HepG2 (cell line): Measurements from ENCODE around the gene LHPP. TPM values are rescaled to one million over a fixed set of nuclear protein-coding genes. Genes with fewer than 3 reads are reported as not detected.

Experiments
- ATAC-seq: fragments of 200-7000 bp; cut with Tn5 transposase; 3 replicates; pipeline ENCODE4 v1.9.1; 2020; ENCODE audit warnings: mild to moderate bottlenecking, moderate library complexity
- BruUV-seq: library from RNA; stranded (reverse); fragments of 400-500 nt; replicated peaks from 2 replicates; lab custom pipeline; 2021; lab: Mats Ljungman, UMichigan
- CTCF ChIA-PET: fragments of 300-600 bp; formaldehyde crosslinking; extraction: SDS; loops from one replicate; lab custom pipeline; 2021; ENCODE audit warnings: low total read pairs, inconsistent platforms, low intra/inter-chr PET ratio; lab: Yijun Ruan, JAX
- POLR2A ChIA-PET: fragments of 350-600 bp; sonication (Branson Sonifier 250); formaldehyde crosslinking; loops from one replicate; lab custom pipeline; 2020; ENCODE audit warnings: antibody characterized with exemption, inconsistent platforms; lab: Yijun Ruan, JAX
- DNase-seq: peaks from one replicate; pipeline ENCODE4 v3.0.0-alpha.2; 2015; ENCODE audit warnings: low spot score
- FAIRE-seq: peaks from 3 replicates; lab custom pipeline; 2011; peaks lifted over from hg19 to GRCh38; lab: Jason Lieb, UNC
- H2AFZ ChIP-seq: one replicate; pipeline ENCODE4 v1.6.1; 2011; ENCODE audit warnings: low read length, inconsistent platforms
- H3K27ac ChIP-seq: fragments of 300-600 bp; 3 replicates; pipeline ENCODE4 v1.8.0; 2011; ENCODE audit warnings: mixed run types, mild to moderate bottlenecking, mixed read lengths, low read length, inconsistent platforms; ENCODE audit not compliant: insufficient read depth; ENCODE audit errors: extremely low read length
- H3K27me3 ChIP-seq, 2 experiments: fragments of 200-600 bp in 1 of 2; 2 replicates in 1 of 2; 3 replicates in 1 of 2; pipeline versions ENCODE4 v1.6.0 to v1.8.0; 2011; ENCODE audit warnings: low read length in 2 of 2, mild to moderate bottlenecking in 2 of 2, moderate library complexity in 2 of 2, inconsistent platforms in 1 of 2; ENCODE audit not compliant: insufficient read depth in 2 of 2, control insufficient read depth in 1 of 2
- H3K36me3 ChIP-seq, 2 experiments: fragments of 200-600 bp in 1 of 2; replicated peaks in 1 of 2; 2 replicates in 1 of 2; 3 replicates in 1 of 2; pipeline versions ENCODE4 v1.5.1 to v1.8.0; 2011; ENCODE audit warnings: low read length in 2 of 2, inconsistent platforms in 1 of 2; ENCODE audit not compliant: insufficient read depth in 2 of 2, control insufficient read depth in 1 of 2
- H3K4me1 ChIP-seq: 2 replicates; pipeline ENCODE4 v1.5.1; 2012; ENCODE audit warnings: low read length, inconsistent platforms; ENCODE audit not compliant: insufficient read depth
- H3K4me2 ChIP-seq: 2 replicates; pipeline ENCODE4 v1.6.0; 2011; ENCODE audit warnings: low read depth, low read length, inconsistent platforms
- H3K4me3 ChIP-seq, 3 experiments: fragments of 200-600 bp in 1 of 3; sonication (generic), shearing (Covaris generic) in 1 of 3; replicated peaks in 1 of 3; 2 replicates each; pipeline ENCODE4 v1.5.1; 2011 to 2016; ENCODE audit warnings: low read length in 3 of 3, inconsistent platforms in 2 of 3, low read depth in 2 of 3, mild to moderate bottlenecking in 2 of 3, control low read depth in 1 of 3, mixed read lengths in 1 of 3; ENCODE audit not compliant: insufficient read depth in 1 of 3
- H3K79me2 ChIP-seq: one replicate; pipeline ENCODE4 v1.6.1; 2011; ENCODE audit warnings: low read length, inconsistent platforms; ENCODE audit not compliant: insufficient read depth
- H3K9ac ChIP-seq: 2 replicates; pipeline ENCODE4 v1.6.0; 2011; ENCODE audit warnings: mild to moderate bottlenecking, low read depth, low read length, inconsistent platforms; ENCODE audit not compliant: insufficient read depth
- H3K9me3 ChIP-seq: 2 replicates; pipeline ENCODE4 v1.5.1; 2012; ENCODE audit warnings: mild to moderate bottlenecking, low read length
- H4K20me1 ChIP-seq: 2 replicates; pipeline ENCODE4 v1.6.0; 2011; ENCODE audit warnings: inconsistent platforms, mild to moderate bottlenecking, low read length, moderate library complexity; ENCODE audit not compliant: insufficient read depth
- ATF2 ChIP-seq: sonication (generic); formaldehyde crosslinking; IDR thresholded peaks from 2 replicates; pipeline ENCODE4 v1.4.0; 2020; ENCODE audit warnings: missing genetic modification reagents
- GMEB2 ChIP-seq: IDR thresholded peaks from 2 replicates; pipeline ENCODE4 v1.6.1; 2016; ENCODE audit warnings: missing biosample characterization, missing genetic modification reagents, low read depth
- HOXD1 ChIP-seq: sonication (generic); formaldehyde crosslinking; IDR thresholded peaks from 2 replicates; pipeline ENCODE4 v1.5.0; 2020; ENCODE audit warnings: missing genetic modification reagents
- KLF11 ChIP-seq: IDR thresholded peaks from 2 replicates; pipeline ENCODE4 v1.6.1; 2016; ENCODE audit warnings: missing compliant biosample characterization
- ONECUT2 ChIP-seq: sonication (generic); formaldehyde crosslinking; IDR thresholded peaks from 2 replicates; pipeline ENCODE4 v1.4.0; 2020; ENCODE audit warnings: missing genetic modification reagents
- PLRG1 ChIP-seq: fragments of 450-650 bp; conservative IDR thresholded peaks from 2 replicates; pipeline ENCODE4 v1.6.1; 2016
- PRDM15 ChIP-seq: sonication (generic); formaldehyde crosslinking; IDR thresholded peaks from 2 replicates; pipeline ENCODE4 v1.4.0; 2020; ENCODE audit warnings: missing genetic modification reagents
- WGBS: methylation state at CpG from one replicate; pipeline ENCODE4 v1.1.6; 2017; ENCODE audit warnings: low lambda C conversion rate; 5-methylcytosine and 5-hydroxymethylcytosine counted together
- in situ Hi-C: cut with HindIII; loops from 2 replicates; pipeline ENCODE4 v1.10.0; 2017; ENCODE audit warnings: low pct_unique_long_range_greater_than_20kb; ENCODE audit not compliant: extremely low pct_ligation_motif_present
- intact Hi-C: fragments of 100-400 bp; cut with micrococcal nuclease; formaldehyde crosslinking; loops from one replicate; pipeline ENCODE4 v1.10.0; 2022; ENCODE audit not compliant: unreplicated experiment
- polyA plus RNA-seq, 8 experiments: library from polyadenylated mRNA; depleted of rRNA in 3 of 8; stranded (reverse) in 7 of 8; unstranded in 1 of 8; fragments of >200 nt; fragmentation: Illumina TruSeq in 4 of 8; extraction: Trizol in 4 of 8; gene quantifications; 2 replicates each; pipeline versions ENCODE4 v1.2.1 to v1.2.3, GENCODE V29; 2011 to 2016; ENCODE audit warnings: low read depth in 4 of 8, missing spikeins in 1 of 8, mixed read lengths in 1 of 8; ENCODE audit not compliant: insufficient read depth in 1 of 8
- total RNA-seq, 5 experiments: library from RNA; depleted of rRNA; stranded (reverse); fragments of >200 nt; fragmentation: Illumina TruSeq; extraction: Trizol; gene quantifications; 2 replicates each; pipeline ENCODE4 v1.2.3, GENCODE V29; 2016; ENCODE audit warnings: low read depth in 1 of 5

The LHPP gene
- total and polyA plus RNA-seq, 2 of the 13 experiments (the other 11 are each of a cell fraction or from before 2014, with no cell fraction given): 5.2 to 13.1 TPM

GRCh38 chr10:124543146-124543545 lies 81.5 kb downstream of the LHPP start:
- in situ Hi-C loops: no loop called here
- Histone ChIP-seq H3K9me3 (no peaks in the 10 kb centered on the region), H4K20me1 (no peaks in the 10 kb centered on the region), H2AFZ (no peak overlapping the region), H3K4me2 (no peak overlapping the region), H3K27ac (no peak overlapping the region), H3K9ac (no peak overlapping the region), H3K27me3 (peaks cover 0 to 1% of the 10 kb centered on the region in 2 experiments; a peak in 1 of 5 replicates), H3K4me3 (no peak overlapping the region), H3K4me1 (peaks cover 12% of the 10 kb centered on the region; the same call in 1 of the 2 replicates), H3K79me2 (no peaks in the 10 kb centered on the region), H3K36me3 (no peaks in the 10 kb centered on the region)
- no peak for ATAC-seq
- no TSS peak for BruUV-seq
- intact Hi-C loops: no loop called here
- FAIRE-seq: no peak
- WGBS: 51% methylated on average over 3 of the region's 13 CpGs
- ChIA-PET CTCF (no interaction called here), POLR2A (no interaction called here)
- no peak for DNase-seq
- TF ChIP-seq GMEB2 (CRISPR knock-in tag): no peak
- no peak for TF ChIP-seq ATF2
- TF ChIP-seq KLF11: no peak
- TF ChIP-seq PLRG1: no peak

- WGBS: 73% methylated on average over 6 of the region's 12 CpGs
- in situ Hi-C loops: no loop called here
- ATAC-seq: no peak
- TF ChIP-seq ONECUT2 (no peak), PRDM15 (CRISPR knock-in tag) (no peak), HOXD1 (CRISPR knock-in tag) (no peak)
Measured at GRCh38 chr10:124543971-124544370, 82.3 kb downstream of the LHPP start.

More at GRCh38 chr10:124543971-124544370, 82.3 kb downstream of the LHPP start:
- peaks cover 12% of the 10 kb centered on the region; the same call in 1 of the 2 replicates for H3K4me1 ChIP-seq
- H3K4me2 ChIP-seq: no peak overlapping the region
- no peaks in the 10 kb centered on the region for H3K9me3 ChIP-seq
- no peak overlapping the region for H3K9ac ChIP-seq
- no peak for DNase-seq
- CTCF ChIA-PET: no interaction called here
- intact Hi-C loops: no loop called here
- no peak overlapping the region for H2AFZ ChIP-seq
- H4K20me1 ChIP-seq: no peaks in the 10 kb centered on the region
- no peaks in the 10 kb centered on the region for H3K79me2 ChIP-seq
- POLR2A ChIA-PET: no interaction called here
- no peak overlapping the region for H3K27ac ChIP-seq
- no peaks in the 10 kb centered on the region for H3K36me3 ChIP-seq
- H3K27me3 ChIP-seq: peaks cover 0 to 1% of the 10 kb centered on the region in 2 experiments; a peak in 1 of 5 replicates
- no peak overlapping the region for H3K4me3 ChIP-seq
- no TSS peak for BruUV-seq
- no peak for FAIRE-seq
